GM23248 (cell line): ENCODE data around the gene CBFA2T2. TPM values are rescaled to one million over a fixed set of nuclear protein-coding genes. Genes with fewer than 3 reads are reported as not detected.
"Not testable (repeated sequence)": the region's sequence is repeated elsewhere in the genome, so short reads cannot be mapped to it uniquely, and the experiment has no call there.

ENCODE experiments used
- DNase-seq: peaks from one replicate; pipeline ENCODE4 v3.0.0-alpha.2; 2015
- H2AFZ ChIP-seq: fragments of 200-600 bp; sonication (generic); 2 replicates; pipeline ENCODE4 v1.6.1; 2016; ENCODE audit warnings: antibody characterized with exemption
- H3F3A ChIP-seq: fragments of 200-600 bp; sonication (generic); 2 replicates; pipeline ENCODE4 v1.6.1; 2016; ENCODE audit warnings: mild to moderate bottlenecking, antibody characterized with exemption, mixed run types; ENCODE audit not compliant: insufficient read depth
- H3K27ac ChIP-seq: fragments of 200-600 bp; sonication (generic); 2 replicates; pipeline ENCODE4 v1.5.1; 2016; ENCODE audit warnings: mild to moderate bottlenecking
- H3K27me3 ChIP-seq: fragments of 200-600 bp; sonication (generic); replicated peaks from 2 replicates; pipeline ENCODE4 v1.6.1; 2016; ENCODE audit warnings: mild to moderate bottlenecking; ENCODE audit not compliant: insufficient read depth
- H3K36me3 ChIP-seq: fragments of 200-600 bp; sonication (generic); 2 replicates; pipeline ENCODE4 v1.6.1; 2016; ENCODE audit warnings: low read depth, mild to moderate bottlenecking
- H3K4me1 ChIP-seq: fragments of 200-600 bp; sonication (generic); 2 replicates; pipeline ENCODE4 v1.6.1; 2016; ENCODE audit warnings: mild to moderate bottlenecking; ENCODE audit not compliant: insufficient read depth
- H3K4me2 ChIP-seq: fragments of 200-600 bp; sonication (generic); one replicate; pipeline ENCODE4 v1.6.1; 2016; ENCODE audit warnings: mild to moderate bottlenecking; ENCODE audit not compliant: unreplicated experiment
- H3K4me3 ChIP-seq: fragments of 200-600 bp; sonication (generic); 2 replicates; pipeline ENCODE4 v1.5.1; 2016; ENCODE audit warnings: mild to moderate bottlenecking
- H3K79me2 ChIP-seq: fragments of 200-600 bp; sonication (generic); 2 replicates; pipeline ENCODE4 v1.6.1; 2016; ENCODE audit warnings: mild to moderate bottlenecking; ENCODE audit not compliant: insufficient read depth
- H3K9ac ChIP-seq: fragments of 200-600 bp; sonication (generic); 2 replicates; pipeline ENCODE4 v1.6.1; 2016; ENCODE audit warnings: mild to moderate bottlenecking
- H3K9me2 ChIP-seq: fragments of 200-600 bp; sonication (generic); 2 replicates; pipeline ENCODE4 v1.6.1; 2016; ENCODE audit warnings: mixed run types, mild to moderate bottlenecking, moderate library complexity; ENCODE audit not compliant: insufficient read depth
- H3K9me3 ChIP-seq: fragments of 200-600 bp; sonication (generic); one replicate; pipeline ENCODE4 v1.6.1; 2017; ENCODE audit warnings: low read depth
- H4K20me1 ChIP-seq: fragments of 200-600 bp; sonication (generic); 2 replicates; pipeline ENCODE4 v1.6.0; 2016; ENCODE audit not compliant: insufficient read depth
- EZH2 ChIP-seq: fragments of 200-600 bp; sonication (generic); IDR thresholded peaks from 2 replicates; pipeline ENCODE4 v1.6.1; 2018; ENCODE audit warnings: antibody characterized with exemption, mild to moderate bottlenecking; ENCODE audit not compliant: insufficient read depth, poor library complexity, severe bottlenecking
- EZH2phosphoT487 ChIP-seq: fragments of 200-600 bp; sonication (generic); IDR thresholded peaks from 2 replicates; pipeline ENCODE4 v1.6.1; 2018; ENCODE audit warnings: antibody characterized with exemption, moderate library complexity, mild to moderate bottlenecking, low read depth; ENCODE audit not compliant: insufficient read depth
- WGBS, 2 experiments: methylation state at CpG; one replicate each; pipeline ENCODE4 v1.1.6; 2015 to 2017; ENCODE audit warnings: low lambda C conversion rate in 2 of 2, low coverage in 1 of 2; ENCODE audit errors: missing lambda C conversion rate in 2 of 2; 5-methylcytosine and 5-hydroxymethylcytosine counted together
- in situ Hi-C: fragments of 300-500 bp; cut with MboI; formaldehyde crosslinking; loops from 2 replicates; pipeline ENCODE4 v1.15.0; 2020
- polyA plus RNA-seq: library from polyadenylated mRNA; unstranded; fragments of >200 nt; fragmentation: Nextera tagmentation; extraction: Ambion mirVana; gene quantifications from 2 replicates; pipeline ENCODE4 v1.2.1, GENCODE V29; 2016
- total RNA-seq: library from RNA; depleted of rRNA; stranded (reverse); fragments of >200 nt; shearing (Covaris generic); gene quantifications from 2 replicates; pipeline ENCODE4 v1.2.3, GENCODE V29; 2014

CBFA2T2 gene
- total and polyA plus RNA-seq, 2 experiments from 2014 or later: 5.3 to 8.7 TPM

GRCh38 chr20:33630507-33630906, 140.6 kb downstream of the CBFA2T2 start:
- no peaks in the 10 kb centered on the region for H3K4me1 ChIP-seq
- no peaks in the 10 kb centered on the region for H3K9me2 ChIP-seq
- in situ Hi-C loops: no loop called here
- no peak overlapping the region for H3K9ac ChIP-seq
- no peak overlapping the region for H3K4me2 ChIP-seq
- TF ChIP-seq EZH2phosphoT487 (no peak), EZH2 (no peak)
- no peaks in the 10 kb centered on the region for H3F3A ChIP-seq
- H3K36me3 ChIP-seq: peaks cover 6% of the 10 kb centered on the region; the same call in 1 of the 2 replicates
- WGBS, 2 experiments: 89 to 90% methylated on average over 4 of the region's 4 CpGs
- H3K4me3 ChIP-seq: no peak overlapping the region
- no peaks in the 10 kb centered on the region for H4K20me1 ChIP-seq
- H2AFZ ChIP-seq: no peak overlapping the region
- no peak overlapping the region for H3K27ac ChIP-seq
- no peaks in the 10 kb centered on the region for H3K27me3 ChIP-seq
- H3K9me3 ChIP-seq: no peaks in the 10 kb centered on the region
- no peaks in the 10 kb centered on the region for H3K79me2 ChIP-seq
- no peak for DNase-seq

GRCh38 chr20:33631910-33632309, 142.0 kb downstream of the CBFA2T2 start:
- DNase-seq, H3K4me2 ChIP-seq, H4K20me1 ChIP-seq, H3K9ac ChIP-seq, in situ Hi-C loops, H3K27ac ChIP-seq, H3K4me1 ChIP-seq, H3K9me2 ChIP-seq, H3K36me3 ChIP-seq, H2AFZ ChIP-seq, H3K27me3 ChIP-seq, H3K79me2 ChIP-seq, H3F3A ChIP-seq, H3K4me3 ChIP-seq, H3K9me3 ChIP-seq: not testable (repeated sequence)
- WGBS, 2 experiments: 79 to 82% methylated on average over 4 of the region's 4 CpGs

GRCh38 chr20:33635341-33635740, 145.4 kb downstream of the CBFA2T2 start:
- Histone ChIP-seq H3K27me3 (no peaks in the 10 kb centered on the region), H3F3A (no peaks in the 10 kb centered on the region), H3K36me3 (peaks cover 16% of the 10 kb centered on the region; the same call in 1 of the 2 replicates), H3K9me2 (no peaks in the 10 kb centered on the region), H3K79me2 (no peaks in the 10 kb centered on the region), H4K20me1 (no peaks in the 10 kb centered on the region), H3K4me1 (no peaks in the 10 kb centered on the region), H3K27ac (no peak overlapping the region), H2AFZ (no peak overlapping the region), H3K9ac (no peak overlapping the region), H3K9me3 (no peaks in the 10 kb centered on the region), H3K4me2 (no peak overlapping the region), H3K4me3 (no peak overlapping the region)
- 95 to 100% methylated on average over 3 of the region's 3 CpGs for WGBS, 2 experiments
- no peak for DNase-seq
- in situ Hi-C loops: no loop called here
- TF ChIP-seq EZH2phosphoT487: no peak
- no peak for TF ChIP-seq EZH2

GRCh38 chr20:33636776-33637175, 146.9 kb downstream of the CBFA2T2 start:
- H3K79me2 ChIP-seq: no peaks in the 10 kb centered on the region
- no peak overlapping the region for H2AFZ ChIP-seq
- H3K36me3 ChIP-seq: peaks cover 14% of the 10 kb centered on the region; the same call in 1 of the 2 replicates
- H3K4me1 ChIP-seq: no peaks in the 10 kb centered on the region
- no peaks in the 10 kb centered on the region for H3K27me3 ChIP-seq
- in situ Hi-C loops: no loop called here
- DNase-seq: no peak
- no peak overlapping the region for H3K4me2 ChIP-seq
- no peaks in the 10 kb centered on the region for H3K9me2 ChIP-seq
- no peak for TF ChIP-seq EZH2
- TF ChIP-seq EZH2phosphoT487: no peak
- H3K4me3 ChIP-seq: no peak overlapping the region
- H3K27ac ChIP-seq: no peak overlapping the region
- H3K9ac ChIP-seq: no peak overlapping the region
- no peaks in the 10 kb centered on the region for H3F3A ChIP-seq
- H4K20me1 ChIP-seq: no peaks in the 10 kb centered on the region
- WGBS, 2 experiments: 94% methylated on average over 1 of the region's 1 CpG
- no peaks in the 10 kb centered on the region for H3K9me3 ChIP-seq

- Histone ChIP-seq H3K36me3 (peaks cover 19% of the 10 kb centered on the region; the same call in 1 of the 2 replicates), H4K20me1 (no peaks in the 10 kb centered on the region), H3K79me2 (no peaks in the 10 kb centered on the region), H3F3A (no peaks in the 10 kb centered on the region), H3K27me3 (no peaks in the 10 kb centered on the region), H3K4me2 (no peak overlapping the region), H2AFZ (no peak overlapping the region), H3K4me3 (no peak overlapping the region), H3K27ac (no peak overlapping the region), H3K9me2 (no peaks in the 10 kb centered on the region), H3K9me3 (no peaks in the 10 kb centered on the region), H3K9ac (no peak overlapping the region), H3K4me1 (no peaks in the 10 kb centered on the region)
- in situ Hi-C loops: loop anchor here (10.0 kb wide), 1 partner anchor 55 kb away; no protein-coding TSS in a partner anchor
- TF ChIP-seq EZH2phosphoT487: no peak
- no peak for TF ChIP-seq EZH2
- no peak for DNase-seq
- WGBS, 2 experiments: 93 to 97% methylated on average over 13 of the region's 13 CpGs
These were observed 150.4 kb downstream of the CBFA2T2 start for GRCh38 chr20:33640287-33640686.
